Tibial artery (tissue), 4 donors: ENCODE data around the gene SMC1A.
"Not testable (repeated sequence)": the region's sequence is repeated elsewhere in the genome, so short reads cannot be mapped to it uniquely, and the experiment has no call there.

Source experiments
- DNase-seq, 2 donors: peaks; one replicate each; pipeline ENCODE4 v3.0.0-alpha.2; 2019
- H3K27ac ChIP-seq, 2 donors: fragments of 200-600 bp; sonication (generic) in 1 of 2; 1 replicate in 1 of 2; 2 replicates in 1 of 2; pipeline ENCODE4 v1.5.1; 2018 to 2019; ENCODE audit warnings: mild to moderate bottlenecking in 1 of 2
- H3K27me3 ChIP-seq, 2 donors: fragments of 200-600 bp; sonication (generic) in 1 of 2; one replicate each; pipeline versions ENCODE4 v1.5.1 to v1.6.0; 2016 to 2019
- H3K36me3 ChIP-seq, 3 donors: fragments of 200-600 bp; sonication (generic) in 2 of 3; one replicate each; pipeline ENCODE4 v1.5.1; 2016 to 2019; ENCODE audit warnings: mild to moderate bottlenecking in 2 of 3
- H3K4me1 ChIP-seq, 4 donors: fragments of 200-600 bp; sonication (generic) in 2 of 4; 1 replicate in 3 of 4; 2 replicates in 1 of 4; pipeline ENCODE4 v1.5.1; 2016 to 2019
- H3K4me3 ChIP-seq, 2 donors: fragments of 200-600 bp; sonication (generic) in 1 of 2; 1 replicate in 1 of 2; 2 replicates in 1 of 2; pipeline ENCODE4 v1.5.1; 2018 to 2019; ENCODE audit warnings: mild to moderate bottlenecking in 2 of 2
- H3K9me3 ChIP-seq, 3 donors: fragments of 200-600 bp; sonication (generic) in 1 of 3; one replicate each; pipeline ENCODE4 v1.5.1; 2016 to 2019
- intact Hi-C: fragments of 100-400 bp; cut with DNase I; formaldehyde crosslinking; loops from one replicate; pipeline ENCODE4 v1.15.0; 2023; ENCODE audit warnings: low total_unique reads
- TF ChIP-seq, protein P1 (sequence below), 2 experiments: fragments of 200-600 bp in 1 of 2; fragments of 450-650 bp in 1 of 2; IDR thresholded peaks; one replicate each; pipeline ENCODE4 v1.5.1; 2017 to 2019; ENCODE audit warnings: antibody characterized with exemption in 2 of 2, mild to moderate bottlenecking in 1 of 2, moderate library complexity in 1 of 2

The SMC1A gene

DNA sequence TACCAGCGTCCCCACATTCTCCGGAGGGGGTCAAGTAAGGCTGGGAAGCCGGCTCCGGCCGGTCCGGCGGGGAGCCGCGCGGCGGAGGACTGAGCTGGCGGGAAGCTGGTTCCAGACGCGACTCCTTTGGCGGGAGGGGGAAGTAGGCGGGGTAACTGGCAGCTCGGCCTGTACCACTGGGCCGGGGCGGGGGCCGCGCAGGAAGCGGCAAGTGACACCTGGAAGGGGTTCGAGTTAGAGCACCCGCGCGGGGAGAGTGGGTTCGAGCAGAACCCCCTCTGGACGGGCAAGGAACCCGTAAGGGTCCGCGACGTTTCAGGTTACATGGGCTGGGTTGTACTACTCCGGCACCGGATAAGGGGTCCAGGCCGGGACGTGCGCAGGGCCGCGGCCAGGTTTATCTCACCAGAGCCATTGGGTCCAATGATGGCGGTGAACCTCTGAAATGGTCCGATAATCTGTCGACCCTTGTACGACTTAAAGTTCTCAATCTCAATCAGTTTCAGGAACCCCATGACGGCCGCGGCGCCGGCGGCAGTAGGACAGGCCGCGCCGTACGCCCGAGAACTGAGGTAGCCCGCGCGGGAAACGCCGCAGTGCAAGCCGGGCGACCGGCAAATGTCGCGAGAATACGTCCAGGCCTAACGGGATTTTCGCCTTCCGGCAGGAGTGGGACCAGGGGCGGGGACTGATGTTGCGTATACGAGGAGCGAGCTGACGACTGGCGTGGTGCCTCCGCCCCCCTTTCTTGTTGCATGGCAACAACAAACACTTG lies at the start of gene SMC1A:
SMC1A (minus strand) TSS at position 569 of the 775 bp plus-strand sequence; CDS start at position 515, 54 bp downstream.
- H3K9me3 ChIP-seq: no peaks in the 10 kb centered on the region
- TF ChIP-seq, protein P1, sequence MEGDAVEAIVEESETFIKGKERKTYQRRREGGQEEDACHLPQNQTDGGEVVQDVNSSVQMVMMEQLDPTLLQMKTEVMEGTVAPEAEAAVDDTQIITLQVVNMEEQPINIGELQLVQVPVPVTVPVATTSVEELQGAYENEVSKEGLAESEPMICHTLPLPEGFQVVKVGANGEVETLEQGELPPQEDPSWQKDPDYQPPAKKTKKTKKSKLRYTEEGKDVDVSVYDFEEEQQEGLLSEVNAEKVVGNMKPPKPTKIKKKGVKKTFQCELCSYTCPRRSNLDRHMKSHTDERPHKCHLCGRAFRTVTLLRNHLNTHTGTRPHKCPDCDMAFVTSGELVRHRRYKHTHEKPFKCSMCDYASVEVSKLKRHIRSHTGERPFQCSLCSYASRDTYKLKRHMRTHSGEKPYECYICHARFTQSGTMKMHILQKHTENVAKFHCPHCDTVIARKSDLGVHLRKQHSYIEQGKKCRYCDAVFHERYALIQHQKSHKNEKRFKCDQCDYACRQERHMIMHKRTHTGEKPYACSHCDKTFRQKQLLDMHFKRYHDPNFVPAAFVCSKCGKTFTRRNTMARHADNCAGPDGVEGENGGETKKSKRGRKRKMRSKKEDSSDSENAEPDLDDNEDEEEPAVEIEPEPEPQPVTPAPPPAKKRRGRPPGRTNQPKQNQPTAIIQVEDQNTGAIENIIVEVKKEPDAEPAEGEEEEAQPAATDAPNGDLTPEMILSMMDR (IDR thresholded peaks at IDR 0.05): no peak
- intact Hi-C loops: no loop called here

DNA sequence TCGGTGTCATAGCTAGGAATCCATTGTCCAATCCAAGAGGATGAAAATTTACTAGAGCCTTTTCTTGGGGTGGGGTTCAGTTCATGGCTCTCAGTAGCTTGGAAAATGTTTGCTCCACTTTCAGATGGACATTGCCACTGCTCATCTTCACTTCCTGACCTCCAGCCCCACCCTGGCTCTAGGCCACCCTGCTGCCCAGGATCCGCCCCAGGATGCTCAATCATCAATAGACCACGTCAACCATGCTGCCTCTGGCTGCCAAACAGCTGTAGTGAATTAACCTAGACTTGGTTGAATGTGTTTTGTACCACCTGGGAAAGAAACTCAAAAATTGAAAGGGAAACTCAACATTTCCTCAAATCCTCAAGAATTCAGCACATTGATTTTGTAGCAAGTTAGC lies 48.9 kb upstream of the SMC1A start:
- H3K4me3 ChIP-seq: no peak overlapping the region
- H3K4me1 ChIP-seq: no peaks in the 10 kb centered on the region
- H3K9me3 ChIP-seq: no peaks in the 10 kb centered on the region
- H3K27me3 ChIP-seq: no peaks in the 10 kb centered on the region
- no peaks in the 10 kb centered on the region for H3K36me3 ChIP-seq
- intact Hi-C loops: no loop called here
- no peak overlapping the region for H3K27ac ChIP-seq
- DNase-seq: no peak
- TF ChIP-seq, protein P1 (IDR thresholded peaks at IDR 0.05): no peak

More for the DNA sequence above, at the start of gene SMC1A:
- peak; percentile 94 to 98 for DNase-seq
- Histone ChIP-seq H3K36me3 (no peaks in the 10 kb centered on the region), H3K27ac (peak within 1 kb of the TSS; percentile 89 to 94), H3K27me3 (no peaks in the 10 kb centered on the region), H3K4me1 (peaks cover 0 to 21% (median 12%) of the 10 kb centered on the region in 4 donors), H3K4me3 (peak within 1 kb of the TSS; percentile 64 to 69)

DNA sequence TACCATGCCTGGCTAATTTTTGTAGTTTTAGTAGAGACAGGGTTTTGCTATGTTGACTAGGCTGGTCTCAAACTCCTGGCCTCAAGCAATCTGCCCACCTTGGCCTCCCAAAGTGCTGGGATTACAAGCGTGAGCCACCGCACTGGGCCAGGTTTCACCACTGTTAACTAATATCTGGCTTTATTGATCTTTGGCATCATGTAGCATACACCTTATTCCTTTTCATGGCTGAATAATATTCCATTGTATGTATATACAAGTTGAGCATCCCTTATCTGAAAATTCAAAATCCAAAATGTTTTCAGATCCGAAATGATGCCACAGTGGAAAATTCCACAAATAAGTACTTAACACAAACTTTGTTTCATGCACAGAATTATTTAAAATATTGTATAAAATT lies 46.2 kb upstream of the SMC1A start:
- intact Hi-C loops, H3K27ac ChIP-seq, H3K27me3 ChIP-seq: not testable (repeated sequence)

DNA sequence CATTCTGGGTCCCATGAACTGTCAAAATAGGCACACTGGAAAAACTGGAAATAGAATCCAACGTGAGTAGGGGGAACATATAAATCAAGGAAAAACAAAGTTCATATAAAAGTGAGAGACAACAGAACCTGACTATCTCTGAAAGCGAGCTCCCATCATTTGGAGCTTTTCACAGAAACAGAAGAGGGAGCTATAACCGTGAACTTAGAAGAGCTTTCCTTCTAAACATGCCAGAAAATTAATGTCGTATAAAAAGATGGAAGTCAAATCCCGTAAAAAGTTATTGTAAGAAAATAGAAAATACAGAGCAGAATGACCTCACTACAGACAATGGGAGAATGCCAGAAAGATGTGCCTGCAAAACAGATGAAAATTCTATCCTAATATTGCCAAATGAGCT lies 35.6 kb upstream of the SMC1A start:
- H3K4me3 ChIP-seq: no peak overlapping the region
- no peaks in the 10 kb centered on the region for H3K36me3 ChIP-seq
- intact Hi-C loops: no loop called here
- DNase-seq: no peak
- H3K4me1 ChIP-seq: no peaks in the 10 kb centered on the region
- no peak overlapping the region for H3K27ac ChIP-seq
- TF ChIP-seq, protein P1 (IDR thresholded peaks at IDR 0.05): no peak
- H3K9me3 ChIP-seq: no peaks in the 10 kb centered on the region
- no peaks in the 10 kb centered on the region for H3K27me3 ChIP-seq

More for the DNA sequence above, 46.2 kb upstream of the SMC1A start:
- H3K9me3 ChIP-seq, H3K36me3 ChIP-seq, H3K4me1 ChIP-seq, DNase-seq, H3K4me3 ChIP-seq: not testable (repeated sequence)

DNA sequence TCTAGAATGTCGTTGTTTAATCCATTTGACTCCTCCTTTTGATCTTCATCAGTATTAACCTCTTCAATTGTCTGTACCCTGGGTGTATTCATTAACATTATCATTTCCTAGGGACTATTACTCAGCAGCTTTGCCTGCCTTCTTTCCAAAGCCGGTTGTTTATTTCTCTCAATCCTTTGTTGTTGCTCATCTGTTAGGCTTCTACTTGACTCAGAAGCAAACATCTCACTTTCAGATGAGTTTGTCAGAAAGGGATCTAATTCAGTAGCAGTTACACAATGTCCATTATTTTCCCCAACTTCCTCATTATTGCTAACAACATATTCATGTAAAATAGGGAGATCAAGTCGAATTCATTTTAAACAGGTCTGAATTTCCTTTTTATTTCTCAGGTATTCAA lies 33.8 kb upstream of the SMC1A start:
- DNase-seq: no peak
- Histone ChIP-seq H3K27ac (no peak overlapping the region), H3K4me1 (no peaks in the 10 kb centered on the region), H3K27me3 (no peaks in the 10 kb centered on the region), H3K36me3 (no peaks in the 10 kb centered on the region), H3K4me3 (no peak overlapping the region), H3K9me3 (no peaks in the 10 kb centered on the region)
- TF ChIP-seq, protein P1 (IDR thresholded peaks at IDR 0.05): no peak
- intact Hi-C loops: no loop called here

DNA sequence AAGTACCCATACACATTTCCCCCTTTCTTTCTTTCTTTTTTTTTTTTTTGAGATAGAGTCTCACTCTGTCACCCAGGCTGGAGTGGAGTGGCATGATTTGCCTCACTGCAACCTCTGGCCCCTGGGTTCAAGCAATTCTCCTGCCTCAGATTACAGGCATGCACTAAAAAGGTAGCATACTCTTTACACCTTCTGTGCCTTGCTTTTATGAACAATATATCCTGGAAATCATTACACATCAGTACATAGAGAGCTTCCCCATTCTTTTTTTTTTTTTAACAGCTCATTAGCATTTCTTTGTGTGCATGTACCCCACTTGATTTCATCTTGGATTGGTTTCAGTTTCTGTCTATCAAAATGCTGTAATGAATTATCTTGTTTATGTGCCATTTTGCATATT lies 30.4 kb upstream of the SMC1A start:
- no peak for DNase-seq
- H3K4me1 ChIP-seq: no peaks in the 10 kb centered on the region
- H3K27me3 ChIP-seq: no peaks in the 10 kb centered on the region
- no peaks in the 10 kb centered on the region for H3K36me3 ChIP-seq
- H3K27ac ChIP-seq: no peak overlapping the region
- TF ChIP-seq, protein P1 (IDR thresholded peaks at IDR 0.05): no peak
- H3K4me3 ChIP-seq: no peak overlapping the region
- no peaks in the 10 kb centered on the region for H3K9me3 ChIP-seq
- intact Hi-C loops: no loop called here
